IgD-negative memory B cell (primary cell): ENCODE data around the gene CFAP99. TPM values are rescaled to one million over a fixed set of nuclear protein-coding genes. Genes with fewer than 3 reads are reported as not detected.

Source experiments
- H3K27ac Mint-ChIP-seq, 3 donors: one replicate each; pipeline ENCODE4 v1.8.0; 2020 to 2022; ENCODE audit warnings: mild to moderate bottlenecking in 3 of 3, mixed read lengths in 3 of 3, moderate library complexity in 1 of 3
- H3K27me3 Mint-ChIP-seq: one replicate; pipeline ENCODE4 v1.8.0; 2021; ENCODE audit warnings: mixed read lengths
- H3K36me3 Mint-ChIP-seq: one replicate; pipeline ENCODE4 v1.8.0; 2020; ENCODE audit warnings: mild to moderate bottlenecking, mixed read lengths
- H3K4me1 Mint-ChIP-seq, 3 donors: one replicate each; pipeline ENCODE4 v1.8.0; 2020 to 2022; ENCODE audit warnings: mixed read lengths in 3 of 3, mild to moderate bottlenecking in 1 of 3
- H3K4me3 Mint-ChIP-seq, 4 donors: one replicate each; pipeline ENCODE4 v1.8.0; 2020 to 2022; ENCODE audit warnings: mild to moderate bottlenecking in 4 of 4, mixed read lengths in 4 of 4, moderate library complexity in 3 of 4
- H3K9me3 Mint-ChIP-seq, 3 donors: one replicate each; pipeline ENCODE4 v1.8.0; 2020 to 2021; ENCODE audit warnings: mixed read lengths in 3 of 3, mild to moderate bottlenecking in 1 of 3
- polyA plus RNA-seq: library from polyadenylated mRNA; unstranded; fragments of 300-500 nt; fragmentation: Illumina TruSeq; gene quantifications from one replicate; pipeline ENCODE4 v1.2.3, GENCODE V29; 2021

The CFAP99 gene
- polyA plus RNA-seq, 1 donor from 2014 or later: not detected

GRCh38 chr4:2436761-2437474 is 18.2 kb downstream of the CFAP99 start:
- Mint-ChIP-seq H3K27ac (no peak overlapping the region), H3K4me3 (no peak overlapping the region), H3K4me1 (peaks cover 0 to 2% (median 2%) of the 10 kb centered on the region in 3 donors), H3K27me3 (peaks cover 3% of the 10 kb centered on the region), H3K36me3 (no peaks in the 10 kb centered on the region), H3K9me3 (no peaks in the 10 kb centered on the region)

GRCh38 chr4:2437475-2438215 is 18.9 kb downstream of the CFAP99 start:
- Mint-ChIP-seq H3K36me3 (no peaks in the 10 kb centered on the region), H3K4me1 (peaks cover 0 to 2% (median 2%) of the 10 kb centered on the region in 3 donors), H3K9me3 (no peaks in the 10 kb centered on the region), H3K27me3 (peaks cover 3% of the 10 kb centered on the region), H3K4me3 (no peak overlapping the region), H3K27ac (peak overlapping the region in 1 of 3 donors; percentile 78)

GRCh38 chr4:2438822-2439718 is 20.3 kb downstream of the CFAP99 start:
- no peaks in the 10 kb centered on the region for H3K36me3 Mint-ChIP-seq
- no peaks in the 10 kb centered on the region for H3K9me3 Mint-ChIP-seq
- no peak overlapping the region for H3K27ac Mint-ChIP-seq
- peaks cover 0 to 2% (median 2%) of the 10 kb centered on the region in 3 donors for H3K4me1 Mint-ChIP-seq
- H3K27me3 Mint-ChIP-seq: no peaks in the 10 kb centered on the region
- no peak overlapping the region for H3K4me3 Mint-ChIP-seq

- Mint-ChIP-seq H3K4me3 (peak overlapping the region in 1 of 4 donors; percentile 65), H3K36me3 (no peaks in the 10 kb centered on the region), H3K9me3 (no peaks in the 10 kb centered on the region), H3K27ac (no peak overlapping the region), H3K27me3 (no peaks in the 10 kb centered on the region), H3K4me1 (peaks cover 0 to 2% (median 2%) of the 10 kb centered on the region in 3 donors)
Measured at GRCh38 chr4:2441393-2442174, 22.8 kb downstream of the CFAP99 start.

GRCh38 chr4:2442175-2442993 is 23.6 kb downstream of the CFAP99 start:
- Mint-ChIP-seq H3K9me3 (no peaks in the 10 kb centered on the region), H3K27me3 (no peaks in the 10 kb centered on the region), H3K36me3 (no peaks in the 10 kb centered on the region), H3K4me3 (no peak overlapping the region), H3K27ac (no peak overlapping the region), H3K4me1 (peaks cover 0 to 2% (median 2%) of the 10 kb centered on the region in 3 donors)

- Mint-ChIP-seq H3K27me3 (no peaks in the 10 kb centered on the region), H3K36me3 (no peaks in the 10 kb centered on the region), H3K27ac (no peak overlapping the region), H3K4me3 (peak overlapping the region in 1 of 4 donors; percentile 53), H3K4me1 (peaks cover 0 to 2% (median 2%) of the 10 kb centered on the region in 3 donors), H3K9me3 (no peaks in the 10 kb centered on the region)
Measured at GRCh38 chr4:2443061-2443730, 24.4 kb downstream of the CFAP99 start.

GRCh38 chr4:2443956-2444740 is 25.4 kb downstream of the CFAP99 start:
- Mint-ChIP-seq H3K36me3 (no peaks in the 10 kb centered on the region), H3K27ac (no peak overlapping the region), H3K4me3 (no peak overlapping the region), H3K4me1 (peaks cover 0 to 2% (median 2%) of the 10 kb centered on the region in 3 donors), H3K27me3 (no peaks in the 10 kb centered on the region), H3K9me3 (no peaks in the 10 kb centered on the region)

- Mint-ChIP-seq H3K27ac (no peak overlapping the region), H3K9me3 (no peaks in the 10 kb centered on the region)
Measured at GRCh38 chr4:2445130-2445529, 26.4 kb downstream of the CFAP99 start.

GRCh38 chr4:2445571-2445970 is 26.8 kb downstream of the CFAP99 start:
- H3K36me3 Mint-ChIP-seq: no peaks in the 10 kb centered on the region
- H3K27ac Mint-ChIP-seq: no peak overlapping the region
- no peaks in the 10 kb centered on the region for H3K27me3 Mint-ChIP-seq
- H3K4me3 Mint-ChIP-seq: no peak overlapping the region
- H3K4me1 Mint-ChIP-seq: peaks cover 0 to 5% (median 2%) of the 10 kb centered on the region in 3 donors
- no peaks in the 10 kb centered on the region for H3K9me3 Mint-ChIP-seq

More at GRCh38 chr4:2445130-2445529, 26.4 kb downstream of the CFAP99 start:
- H3K4me1 Mint-ChIP-seq: peaks cover 0 to 4% (median 2%) of the 10 kb centered on the region in 3 donors
- no peak overlapping the region for H3K4me3 Mint-ChIP-seq
- no peaks in the 10 kb centered on the region for H3K27me3 Mint-ChIP-seq
- no peaks in the 10 kb centered on the region for H3K36me3 Mint-ChIP-seq

- H3K4me3 Mint-ChIP-seq: no peak overlapping the region
- peaks cover 0 to 3% (median 0%) of the 10 kb centered on the region in 3 donors for H3K4me1 Mint-ChIP-seq
- H3K9me3 Mint-ChIP-seq: no peaks in the 10 kb centered on the region
- no peaks in the 10 kb centered on the region for H3K27me3 Mint-ChIP-seq
- H3K27ac Mint-ChIP-seq: no peak overlapping the region
- H3K36me3 Mint-ChIP-seq: no peaks in the 10 kb centered on the region
Measured at GRCh38 chr4:2446656-2447564, 28.2 kb downstream of the CFAP99 start.

GRCh38 chr4:2448589-2448988 is 29.8 kb downstream of the CFAP99 start:
- no peaks in the 10 kb centered on the region for H3K27me3 Mint-ChIP-seq
- H3K27ac Mint-ChIP-seq: no peak overlapping the region
- peaks cover 0 to 4% (median 0%) of the 10 kb centered on the region in 3 donors for H3K4me1 Mint-ChIP-seq
- H3K4me3 Mint-ChIP-seq: no peak overlapping the region
- no peaks in the 10 kb centered on the region for H3K9me3 Mint-ChIP-seq
- no peaks in the 10 kb centered on the region for H3K36me3 Mint-ChIP-seq

- Mint-ChIP-seq H3K4me3 (no peak overlapping the region), H3K36me3 (no peaks in the 10 kb centered on the region), H3K27me3 (no peaks in the 10 kb centered on the region), H3K27ac (no peak overlapping the region), H3K4me1 (peaks cover 0 to 4% (median 0%) of the 10 kb centered on the region in 3 donors), H3K9me3 (no peaks in the 10 kb centered on the region)
Measured at GRCh38 chr4:2449051-2449450, 30.3 kb downstream of the CFAP99 start.
